ENCODE data around the gene DHRS3.

Gene DHRS3

DNA sequence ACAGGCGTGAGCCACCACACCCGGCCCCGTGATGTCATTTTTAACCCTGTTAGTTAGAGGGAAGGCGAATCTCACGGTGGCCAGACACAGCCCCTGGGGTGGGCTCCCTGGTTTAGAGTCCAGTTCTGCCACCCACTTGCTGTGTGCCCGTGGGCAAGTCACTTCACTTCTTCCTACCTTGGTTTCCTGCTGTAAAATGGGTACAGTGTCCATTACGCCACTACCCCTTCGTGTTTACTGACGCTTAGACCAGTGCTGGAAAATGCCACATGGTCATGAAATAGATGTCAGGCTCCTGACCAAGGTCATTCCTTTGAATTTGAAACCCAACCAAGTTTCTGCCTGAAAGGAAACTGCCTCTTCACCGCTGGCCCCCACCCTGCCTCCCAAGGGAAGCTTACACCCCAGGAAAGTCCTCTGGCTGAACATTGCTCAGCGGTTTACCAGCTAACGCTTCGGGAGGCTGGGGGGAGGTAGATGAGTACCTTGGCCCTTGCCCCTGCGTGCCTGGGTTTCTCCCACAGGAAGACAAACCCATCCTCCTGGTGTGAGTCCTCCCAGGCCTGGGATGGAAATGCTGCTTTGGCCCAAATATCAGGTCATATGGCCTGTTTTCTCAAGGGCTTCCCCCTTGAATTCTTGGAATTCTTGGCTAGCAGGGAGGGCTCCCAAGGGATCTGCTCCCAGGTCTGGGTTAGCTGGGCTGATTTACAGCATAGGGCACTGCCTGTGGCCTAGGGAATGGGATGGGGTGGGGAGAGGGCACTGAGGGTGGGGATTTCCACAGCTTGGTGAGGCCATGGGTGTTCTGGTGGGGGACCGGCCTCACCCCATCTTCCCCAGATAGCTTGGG, 18.3 kb upstream of the DHRS3 start:
- Histone ChIP-seq H3K27ac (peak overlapping the region; percentile 48 to 75), H3K4me3 (peak overlapping the region; percentile 47)
- no peak for DNase-seq (ENCODE audit: low spot score)
- TF ChIP-seq CTCF (IDR thresholded peaks at IDR 0.05): no peak

- no peak for TF ChIP-seq CTCF (IDR thresholded peaks at IDR 0.05)
- DNase-seq (ENCODE audit: low spot score): no peak
- Histone ChIP-seq H3K27ac (no peak overlapping the region), H3K4me3 (no peak overlapping the region)
Measured at GRCh38 chr1:12634696-12635202, 16.7 kb upstream of the DHRS3 start.

- no peak for DNase-seq (ENCODE audit: low spot score)
- Histone ChIP-seq H3K27ac (no peak overlapping the region), H3K4me3 (no peak overlapping the region)
- no peak for TF ChIP-seq CTCF (IDR thresholded peaks at IDR 0.05)
Measured at GRCh38 chr1:12634156-12634555, 16.1 kb upstream of the DHRS3 start.

- no peak overlapping the region for H3K4me3 ChIP-seq
- DNase-seq (ENCODE audit: low spot score): no peak
- no peak overlapping the region for H3K27ac ChIP-seq
- no peak for TF ChIP-seq CTCF (IDR thresholded peaks at IDR 0.05)
Measured at GRCh38 chr1:12631571-12631970, 13.6 kb upstream of the DHRS3 start.

DNA sequence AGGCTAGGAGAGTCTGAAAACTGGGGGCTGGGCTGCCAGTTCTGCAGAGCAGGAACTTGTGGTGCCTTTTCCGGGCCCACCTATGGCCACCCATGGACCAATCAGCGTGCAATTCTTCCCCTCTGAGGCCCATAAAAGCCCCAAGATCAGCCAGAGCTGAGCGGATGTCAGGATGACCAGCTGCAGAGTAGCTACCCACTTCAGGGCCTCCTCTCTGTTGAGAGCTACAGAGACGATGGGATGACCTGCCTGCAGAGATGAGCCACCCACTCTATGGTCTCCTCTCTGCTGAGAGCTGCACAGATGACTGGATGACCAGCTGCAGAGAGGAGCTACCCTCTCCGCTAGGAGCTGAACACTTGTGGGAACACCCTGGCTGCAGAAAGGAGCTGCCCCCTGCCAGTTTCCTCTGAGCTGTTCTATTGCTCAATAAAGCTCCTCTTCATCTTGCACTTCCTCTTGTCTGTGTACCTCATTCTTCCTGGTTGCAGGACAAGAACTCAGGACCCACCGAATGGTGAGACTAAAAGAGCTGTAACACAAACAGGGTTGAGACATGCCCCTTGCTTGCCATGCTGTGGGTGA, 13.0 kb upstream of the DHRS3 start:
- TF ChIP-seq CTCF (IDR thresholded peaks at IDR 0.05): no peak
- H3K27ac ChIP-seq: no peak overlapping the region
- no peak for DNase-seq (ENCODE audit: low spot score)
- H3K4me3 ChIP-seq: no peak overlapping the region

- Histone ChIP-seq H3K27ac (no peak overlapping the region), H3K4me3 (no peak overlapping the region)
- no peak for TF ChIP-seq CTCF (IDR thresholded peaks at IDR 0.05)
- no peak for DNase-seq (ENCODE audit: low spot score)
Measured at GRCh38 chr1:12629985-12630760, 12.2 kb upstream of the DHRS3 start.

Measured in coronary artery (tissue), 2 donors.